Neutrophil (primary cell): ENCODE results near the gene ZYX.

ENCODE experiments used
- H3K27ac ChIP-seq: fragments of 200-600 bp; sonication (generic); 2 replicates; pipeline ENCODE4 v1.5.1; 2016; ENCODE audit warnings: mild to moderate bottlenecking, moderate library complexity
- H3K27me3 ChIP-seq: fragments of 200-600 bp; sonication (generic); 2 replicates; pipeline ENCODE4 v1.6.0; 2016; ENCODE audit warnings: mild to moderate bottlenecking
- H3K36me3 ChIP-seq: fragments of 200-600 bp; sonication (generic); 2 replicates; pipeline ENCODE4 v1.5.1; 2017
- H3K4me1 ChIP-seq, 2 experiments: fragments of 200-600 bp in 1 of 2; sonication (generic) in 1 of 2; 1 replicate in 1 of 2; 2 replicates in 1 of 2; pipeline versions ENCODE4 v1.5.1 to v1.6.1; 2013 to 2016; ENCODE audit warnings: low read depth in 1 of 2, low read length in 1 of 2, mild to moderate bottlenecking in 1 of 2, moderate library complexity in 1 of 2; ENCODE audit not compliant: control insufficient read depth in 1 of 2, insufficient read depth in 1 of 2
- H3K4me3 ChIP-seq, 2 experiments: fragments of 200-600 bp in 1 of 2; sonication (generic) in 1 of 2; 1 replicate in 1 of 2; 2 replicates in 1 of 2; pipeline ENCODE4 v1.5.1; 2013 to 2016; ENCODE audit warnings: low read depth in 1 of 2, low read length in 1 of 2, mild to moderate bottlenecking in 1 of 2, moderate library complexity in 1 of 2
- H3K9me3 ChIP-seq: fragments of 200-600 bp; sonication (generic); 2 replicates; pipeline ENCODE4 v1.5.1; 2016
- TF ChIP-seq, protein P1 (sequence below): fragments of 200-600 bp; sonication (generic); IDR thresholded peaks from 2 replicates; pipeline ENCODE4 v1.5.1; 2016; ENCODE audit warnings: antibody characterized with exemption

ZYX gene

GRCh38 chr7:143392875-143393266 lies 11.7 kb downstream of the ZYX start:
- Histone ChIP-seq H3K36me3 (peaks cover 82% of the 10 kb centered on the region), H3K27ac (peak overlapping the region; percentile 51), H3K4me3 (no peak overlapping the region), H3K27me3 (no peaks in the 10 kb centered on the region), H3K9me3 (peaks cover 2% of the 10 kb centered on the region), H3K4me1 (peaks cover 11 to 21% of the 10 kb centered on the region in 2 experiments)
- TF ChIP-seq, protein P1, sequence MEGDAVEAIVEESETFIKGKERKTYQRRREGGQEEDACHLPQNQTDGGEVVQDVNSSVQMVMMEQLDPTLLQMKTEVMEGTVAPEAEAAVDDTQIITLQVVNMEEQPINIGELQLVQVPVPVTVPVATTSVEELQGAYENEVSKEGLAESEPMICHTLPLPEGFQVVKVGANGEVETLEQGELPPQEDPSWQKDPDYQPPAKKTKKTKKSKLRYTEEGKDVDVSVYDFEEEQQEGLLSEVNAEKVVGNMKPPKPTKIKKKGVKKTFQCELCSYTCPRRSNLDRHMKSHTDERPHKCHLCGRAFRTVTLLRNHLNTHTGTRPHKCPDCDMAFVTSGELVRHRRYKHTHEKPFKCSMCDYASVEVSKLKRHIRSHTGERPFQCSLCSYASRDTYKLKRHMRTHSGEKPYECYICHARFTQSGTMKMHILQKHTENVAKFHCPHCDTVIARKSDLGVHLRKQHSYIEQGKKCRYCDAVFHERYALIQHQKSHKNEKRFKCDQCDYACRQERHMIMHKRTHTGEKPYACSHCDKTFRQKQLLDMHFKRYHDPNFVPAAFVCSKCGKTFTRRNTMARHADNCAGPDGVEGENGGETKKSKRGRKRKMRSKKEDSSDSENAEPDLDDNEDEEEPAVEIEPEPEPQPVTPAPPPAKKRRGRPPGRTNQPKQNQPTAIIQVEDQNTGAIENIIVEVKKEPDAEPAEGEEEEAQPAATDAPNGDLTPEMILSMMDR: no peak

- peaks cover 5 to 18% of the 10 kb centered on the region in 2 experiments for H3K4me1 ChIP-seq
- H3K27me3 ChIP-seq: no peaks in the 10 kb centered on the region
- no peak overlapping the region for H3K4me3 ChIP-seq
- H3K36me3 ChIP-seq: peaks cover 76% of the 10 kb centered on the region
- peaks cover 2% of the 10 kb centered on the region for H3K9me3 ChIP-seq
- peak overlapping the region; percentile 51 for H3K27ac ChIP-seq
- TF ChIP-seq, protein P1: no peak
These were observed 12.3 kb downstream of the ZYX start for GRCh38 chr7:143393267-143394041.

DNA sequence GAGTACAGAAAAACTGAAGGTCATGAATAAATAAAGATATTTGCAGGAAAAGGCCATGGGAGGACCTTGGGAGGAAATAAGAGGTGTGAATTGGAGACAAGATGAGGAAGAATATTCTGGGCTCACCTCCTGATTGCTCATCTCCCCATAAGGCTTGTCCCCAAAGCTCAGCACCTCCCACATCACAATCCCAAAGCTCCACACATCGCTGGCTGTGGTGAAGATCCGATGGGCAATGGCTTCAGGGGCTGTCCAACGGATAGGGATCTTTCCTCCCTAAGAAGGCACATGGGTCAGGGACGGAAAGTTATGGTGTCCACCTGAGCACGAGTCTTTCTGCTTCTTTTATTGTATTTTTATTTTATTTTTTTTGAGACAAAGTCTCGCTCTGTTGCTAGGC lies 12.9 kb downstream of the ZYX start:
- Histone ChIP-seq H3K9me3 (peaks cover 2% of the 10 kb centered on the region), H3K4me3 (no peak overlapping the region), H3K27me3 (no peaks in the 10 kb centered on the region), H3K4me1 (peaks cover 0 to 12% of the 10 kb centered on the region in 2 experiments), H3K36me3 (peaks cover 70% of the 10 kb centered on the region), H3K27ac (peak overlapping the region; percentile 51)
- TF ChIP-seq, protein P1: no peak

DNA sequence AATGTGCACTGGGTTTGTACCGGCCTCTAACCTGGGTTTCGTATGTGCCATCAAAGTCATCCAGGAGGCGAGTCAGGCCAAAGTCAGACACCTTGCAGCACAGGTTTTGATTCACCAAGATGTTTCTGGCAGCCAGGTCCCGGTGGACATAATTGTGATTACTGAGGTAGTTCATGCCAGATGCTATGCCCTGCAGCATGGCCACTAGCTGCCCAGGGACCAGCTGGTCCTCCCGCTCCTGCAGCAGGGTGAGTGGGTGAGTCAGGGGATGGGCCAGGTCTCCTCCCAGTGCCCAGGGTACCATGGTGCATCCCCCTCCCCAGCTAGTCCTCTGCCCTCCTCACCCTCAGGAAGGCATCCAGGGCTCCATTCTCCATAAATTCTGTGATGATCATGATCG lies 13.6 kb downstream of the ZYX start:
- peaks cover 0 to 6% of the 10 kb centered on the region in 2 experiments for H3K4me1 ChIP-seq
- H3K27me3 ChIP-seq: no peaks in the 10 kb centered on the region
- H3K4me3 ChIP-seq: no peak overlapping the region
- TF ChIP-seq, protein P1: no peak
- peaks cover 2% of the 10 kb centered on the region for H3K9me3 ChIP-seq
- H3K27ac ChIP-seq: peak overlapping the region; percentile 44
- peaks cover 63% of the 10 kb centered on the region for H3K36me3 ChIP-seq

GRCh38 chr7:143395187-143396149 lies 14.3 kb downstream of the ZYX start:
- Histone ChIP-seq H3K36me3 (peaks cover 56% of the 10 kb centered on the region), H3K4me1 (peaks cover 0 to 2% of the 10 kb centered on the region in 2 experiments), H3K27me3 (no peaks in the 10 kb centered on the region), H3K4me3 (no peak overlapping the region), H3K27ac (peak overlapping the region; percentile 44), H3K9me3 (peaks cover 2% of the 10 kb centered on the region)
- TF ChIP-seq, protein P1: peak; percentile 23
